SW480 (cell line): Measurements from ENCODE around the gene TCFL5.

ENCODE experiments used
- DNase-seq: peaks from one replicate; pipeline ENCODE4 v3.0.0-alpha.2; 2016; ENCODE audit warnings: low spot score

The TCFL5 gene

DNA sequence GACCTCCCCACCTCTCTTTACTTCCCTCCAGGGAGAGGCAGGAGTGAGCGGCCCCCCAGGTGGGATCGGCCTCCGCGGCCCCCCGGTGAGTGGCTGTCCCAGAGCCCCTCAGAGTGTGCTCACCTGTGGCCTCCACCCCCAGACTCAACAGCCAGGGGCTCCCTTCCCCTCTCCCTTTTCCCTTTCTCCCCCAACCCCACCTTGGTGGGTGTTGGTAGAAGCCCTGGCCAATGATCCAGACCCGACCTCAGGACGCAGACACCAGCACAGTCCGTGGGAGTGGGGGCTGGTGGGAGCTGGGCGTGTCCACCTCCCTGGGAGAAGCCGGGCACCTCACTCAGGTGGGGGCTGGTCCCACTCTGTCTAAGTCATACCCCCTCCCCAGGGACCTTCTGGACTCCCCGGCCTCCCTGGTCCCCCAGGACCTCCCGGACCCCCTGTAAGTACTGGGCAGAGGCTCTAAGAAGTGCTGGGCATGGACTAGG lies 39.9 kb downstream of the TCFL5 start:
- DNase-seq, result no peak

DNA sequence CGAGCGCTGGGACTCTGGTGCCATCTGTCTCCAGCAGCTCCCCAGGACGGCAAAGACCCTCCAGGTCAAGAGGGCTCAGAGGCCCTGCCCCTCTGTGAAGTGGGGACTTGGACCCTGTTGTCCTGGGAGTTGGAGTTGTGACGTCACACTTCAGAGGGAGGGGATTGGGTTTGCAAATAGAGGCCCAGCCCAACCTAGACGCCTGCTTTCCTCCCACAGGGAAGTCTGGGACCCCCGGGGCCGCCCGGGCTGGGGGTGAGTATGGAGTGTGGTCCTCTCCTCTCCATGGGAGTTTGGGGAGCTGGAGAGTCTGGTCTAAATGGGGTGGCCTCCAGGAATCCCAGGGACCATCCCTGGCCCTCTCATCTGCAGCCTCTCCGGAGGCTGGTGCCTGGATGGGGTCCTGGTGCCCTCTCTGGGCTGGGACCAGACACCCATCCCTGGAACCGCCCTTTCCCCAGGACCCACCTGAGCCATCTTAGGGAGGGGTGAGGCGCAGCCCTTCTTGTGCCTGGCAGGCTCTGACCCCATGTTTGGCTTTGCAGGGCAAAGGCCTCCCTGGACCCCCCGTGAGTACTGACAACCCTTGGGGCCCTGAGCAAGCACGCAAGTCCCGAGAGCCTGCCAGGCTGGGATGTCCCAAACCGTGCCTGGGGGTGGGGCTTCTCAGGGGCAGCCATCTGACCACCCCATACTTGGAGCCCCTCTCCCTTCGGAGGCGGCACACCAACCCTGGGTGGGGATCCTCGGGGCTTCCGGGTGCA lies 40.5 kb downstream of the TCFL5 start:
- DNase-seq, result no peak

DNA sequence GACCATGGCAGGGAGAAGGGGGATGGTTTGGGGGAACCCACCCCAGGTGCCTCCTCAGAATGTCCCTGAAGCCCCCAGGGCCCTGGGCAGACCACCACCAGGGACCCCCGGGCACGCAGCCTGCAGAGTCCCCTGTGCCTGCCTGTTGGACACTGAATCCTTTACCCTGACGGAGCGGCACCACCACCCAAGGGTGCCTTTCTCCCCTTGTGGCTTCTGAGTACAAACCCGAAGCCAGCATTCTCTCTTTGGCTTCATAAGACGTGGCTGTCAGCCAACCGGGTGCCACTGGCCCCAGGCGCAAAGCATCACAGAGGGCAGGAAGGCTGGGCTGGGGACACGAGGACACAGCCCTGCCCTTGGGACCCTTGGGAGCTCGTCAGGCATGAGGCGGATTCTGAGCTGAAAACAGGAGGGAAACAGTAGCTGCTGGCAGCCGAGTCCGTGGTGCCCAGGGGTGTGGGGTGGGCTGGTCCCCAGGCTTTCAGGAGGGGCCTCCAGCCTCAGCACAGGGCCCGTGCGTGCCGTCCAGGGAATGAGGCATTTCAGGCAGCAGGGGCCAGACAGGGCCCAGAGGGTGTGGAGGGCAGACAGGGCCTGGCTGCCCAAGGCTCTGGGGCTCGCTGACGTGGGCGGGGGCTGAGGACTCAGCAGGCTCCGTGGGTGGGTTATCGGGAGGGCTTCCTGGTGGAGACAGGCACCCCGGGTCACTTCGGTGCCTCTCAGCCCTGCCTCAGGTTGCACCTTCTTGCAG lies 41.2 kb downstream of the TCFL5 start:
- DNase-seq, result no peak

DNA sequence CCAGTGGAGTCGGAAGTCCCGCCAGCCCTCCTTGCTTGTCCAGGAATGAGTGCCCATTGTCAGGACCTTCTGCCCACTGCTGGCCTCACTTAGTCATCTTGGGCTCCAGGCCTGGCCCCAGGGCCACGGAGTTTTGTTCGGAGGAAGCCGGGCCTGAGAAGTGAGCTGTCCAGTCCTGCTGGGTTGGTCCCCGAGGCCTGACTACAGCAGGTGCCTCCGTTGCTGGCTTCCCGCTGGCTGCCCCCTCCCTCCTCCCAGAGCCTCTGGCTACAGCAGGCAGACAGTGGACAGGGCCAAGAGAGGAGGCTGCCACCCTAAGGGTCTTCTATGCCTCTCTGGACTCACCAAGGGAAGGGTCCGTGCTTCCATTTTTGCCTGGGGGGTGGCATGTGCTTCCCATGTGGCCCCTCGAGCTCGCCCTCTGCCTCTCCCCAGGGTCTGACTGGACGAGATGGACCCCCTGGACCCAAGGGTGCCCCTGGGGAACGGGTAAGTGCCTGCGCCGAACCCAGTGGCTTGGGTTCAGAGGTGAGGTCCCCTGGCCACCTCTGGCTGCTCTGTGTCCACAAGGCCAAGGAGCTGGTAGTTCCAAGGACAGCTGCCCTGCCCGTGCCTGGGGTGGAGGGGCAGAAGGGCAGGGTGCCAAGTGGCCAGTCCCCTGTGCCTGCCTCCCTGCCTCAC lies 42.0 kb downstream of the TCFL5 start:
- DNase-seq, result no peak

DNA sequence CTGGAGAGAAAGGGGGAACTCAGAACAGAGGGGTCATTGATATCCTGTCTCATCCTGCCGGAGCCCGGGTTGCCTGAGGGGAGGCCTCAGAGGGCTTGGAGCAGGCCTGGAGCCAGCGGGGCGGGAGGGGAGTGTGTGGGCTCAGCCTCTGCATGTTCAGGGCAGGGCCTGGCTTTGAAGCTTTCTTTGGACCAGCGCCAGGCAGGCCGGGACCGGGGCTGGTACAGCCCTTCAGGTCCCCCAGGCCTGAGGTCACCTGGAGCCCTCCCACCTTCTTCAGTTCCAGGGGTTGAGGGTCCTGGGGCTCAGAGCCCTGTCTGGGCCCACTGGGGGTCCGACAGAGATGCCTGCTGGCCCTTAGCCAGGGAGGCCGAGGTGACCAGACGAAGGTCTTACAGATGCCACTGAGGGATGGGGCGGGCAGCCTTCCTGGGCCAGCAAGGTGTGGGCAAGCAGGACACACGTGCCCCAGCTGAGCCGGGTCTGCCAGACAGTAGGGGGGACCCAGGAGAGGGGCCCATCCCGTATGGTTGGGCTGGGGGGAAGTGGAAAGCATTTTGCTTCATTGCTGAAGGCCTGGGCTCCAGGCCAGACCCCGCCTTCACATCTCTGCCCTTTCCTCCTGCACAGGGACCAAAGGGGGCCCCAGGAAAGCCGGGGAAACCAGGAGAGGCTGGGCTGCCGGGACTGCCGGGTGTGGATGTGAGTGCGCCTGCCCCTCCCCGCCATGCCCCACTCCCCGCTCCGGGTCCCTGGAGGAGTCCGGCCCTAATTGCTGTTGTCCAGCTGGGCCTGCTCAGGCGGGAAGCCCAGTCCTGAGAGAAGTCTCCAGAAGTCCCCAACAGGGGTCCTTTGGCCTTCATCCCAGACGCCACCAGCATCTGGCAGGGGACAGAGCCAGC lies 42.8 kb downstream of the TCFL5 start:
- DNase-seq, result peak; percentile 86

DNA sequence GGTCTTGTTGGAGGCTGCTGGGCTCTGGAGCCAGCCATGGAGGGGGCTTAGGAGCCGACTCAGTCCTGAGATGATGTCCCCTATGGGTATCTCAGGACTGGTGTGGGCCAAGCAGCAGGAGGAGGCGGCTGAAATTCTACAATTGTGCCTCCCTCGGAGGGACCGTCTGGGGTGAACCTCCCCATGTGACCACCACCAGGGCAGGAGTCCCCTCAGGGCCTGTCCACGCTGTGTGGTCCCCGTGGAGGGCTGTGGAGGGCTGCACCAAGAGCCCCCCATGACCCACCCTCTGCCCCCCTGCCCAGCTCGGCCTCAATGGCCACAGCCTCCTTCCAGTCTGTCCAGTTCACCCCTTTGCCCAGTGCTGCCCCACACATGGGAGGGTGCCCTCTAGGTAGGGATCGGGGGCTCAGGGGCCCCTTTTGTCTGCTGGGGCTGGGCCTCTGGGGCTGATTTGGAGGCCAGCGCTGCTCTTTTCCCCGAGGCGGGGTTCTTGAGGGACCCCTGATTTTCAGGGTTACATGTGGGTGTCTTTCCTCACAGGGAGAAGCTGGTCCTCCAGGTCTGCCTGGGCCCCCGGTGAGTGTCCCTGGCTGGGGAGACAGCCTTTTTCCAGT lies 43.5 kb downstream of the TCFL5 start:
- DNase-seq, result no peak

DNA sequence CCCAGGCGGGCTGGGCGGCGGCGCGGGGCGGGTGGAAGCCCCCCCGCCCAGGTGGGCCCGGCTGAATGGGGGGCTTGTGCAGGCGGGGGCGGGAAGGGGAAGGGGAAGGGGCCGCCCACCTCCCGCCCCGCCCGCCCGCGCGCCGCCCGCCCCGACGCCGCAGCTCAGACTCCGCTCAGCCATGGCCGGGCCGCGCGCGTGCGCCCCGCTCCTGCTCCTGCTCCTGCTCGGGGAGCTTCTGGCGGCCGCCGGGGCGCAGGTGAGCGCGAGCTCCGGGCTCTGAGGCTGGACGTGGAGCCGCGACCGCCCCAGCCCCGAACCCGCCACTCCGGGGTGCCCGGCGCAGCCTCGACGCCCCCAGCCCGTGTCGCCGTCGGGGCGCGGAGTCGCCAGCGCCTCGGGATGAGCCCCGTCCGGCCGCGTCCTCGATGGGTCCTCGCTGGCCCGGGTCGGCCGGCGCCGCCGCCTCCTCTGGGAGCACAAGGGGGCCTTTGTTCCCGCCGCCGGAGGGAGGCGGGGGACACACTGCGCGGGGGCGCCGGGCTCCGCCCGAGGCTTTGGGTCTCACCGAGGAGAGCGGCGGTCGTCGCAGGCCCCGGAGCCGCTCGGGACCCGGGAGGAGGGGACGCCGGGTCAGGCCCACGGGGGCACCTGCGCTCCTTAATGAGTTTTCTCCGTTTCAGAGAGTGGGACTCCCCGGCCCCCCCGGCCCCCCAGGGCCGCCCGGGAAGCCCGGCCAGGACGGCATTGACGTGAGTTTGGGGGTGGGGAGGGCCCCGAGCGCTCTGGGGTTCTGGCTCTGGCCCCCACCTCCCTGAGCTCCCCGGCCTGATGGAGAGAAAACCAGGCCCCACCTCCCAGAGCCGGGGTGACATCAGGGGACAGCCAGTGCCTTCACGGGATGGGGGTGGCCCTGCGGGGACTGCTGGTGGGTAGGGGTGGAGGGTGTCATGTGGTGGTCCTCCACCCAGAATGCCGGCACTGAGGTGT lies 44.4 kb downstream of the TCFL5 start, which contains the start of gene COL9A3:
TSS of gene COL9A3 (plus strand) at position 167 of the 990 bp plus-strand sequence. CDS start at position 182, 15 bp downstream.
- DNase-seq, result peak; percentile 78

DNA sequence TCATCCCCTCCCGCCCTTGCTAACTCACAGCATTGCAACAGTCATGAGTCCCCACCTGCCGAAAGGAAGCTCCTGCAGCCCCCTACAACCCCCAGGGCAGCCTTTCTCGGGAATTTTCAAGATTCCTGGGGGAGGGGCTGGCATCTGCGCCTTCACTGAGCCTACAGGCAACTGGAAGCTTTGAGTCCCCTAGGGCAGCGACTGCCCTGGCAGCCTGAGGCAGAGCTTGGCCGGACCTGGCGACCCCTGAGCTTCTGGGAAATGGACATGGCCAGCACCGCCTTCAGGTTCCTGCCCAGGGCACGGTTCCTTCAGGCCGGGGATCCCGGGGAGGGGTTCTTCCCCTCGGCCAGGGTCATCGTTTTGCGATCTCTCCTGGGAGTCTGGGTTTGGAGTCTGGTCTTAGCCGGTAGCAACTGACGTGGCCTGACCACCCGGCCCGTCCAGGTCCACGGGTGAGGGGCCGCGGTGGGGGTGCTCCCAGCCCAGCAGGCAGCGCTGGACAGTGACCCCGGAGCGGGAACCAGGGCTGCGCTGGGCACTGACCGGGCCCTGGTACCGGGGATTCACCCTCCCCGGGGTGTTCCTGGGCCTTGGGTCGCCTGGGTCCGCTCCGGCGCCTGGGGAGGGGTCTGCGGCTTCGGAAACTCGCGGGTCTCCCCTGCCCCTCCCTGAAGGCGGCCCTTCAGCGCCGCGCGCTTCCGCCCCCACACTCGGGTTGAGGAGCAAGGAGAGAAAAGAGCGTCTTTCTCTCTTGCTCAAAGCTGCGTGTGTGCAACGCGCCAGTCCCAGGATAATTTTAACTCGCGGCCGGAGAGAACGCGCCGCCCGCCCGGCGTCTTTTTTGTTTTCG lies 45.4 kb downstream of the TCFL5 start:
- DNase-seq, result no peak

DNA sequence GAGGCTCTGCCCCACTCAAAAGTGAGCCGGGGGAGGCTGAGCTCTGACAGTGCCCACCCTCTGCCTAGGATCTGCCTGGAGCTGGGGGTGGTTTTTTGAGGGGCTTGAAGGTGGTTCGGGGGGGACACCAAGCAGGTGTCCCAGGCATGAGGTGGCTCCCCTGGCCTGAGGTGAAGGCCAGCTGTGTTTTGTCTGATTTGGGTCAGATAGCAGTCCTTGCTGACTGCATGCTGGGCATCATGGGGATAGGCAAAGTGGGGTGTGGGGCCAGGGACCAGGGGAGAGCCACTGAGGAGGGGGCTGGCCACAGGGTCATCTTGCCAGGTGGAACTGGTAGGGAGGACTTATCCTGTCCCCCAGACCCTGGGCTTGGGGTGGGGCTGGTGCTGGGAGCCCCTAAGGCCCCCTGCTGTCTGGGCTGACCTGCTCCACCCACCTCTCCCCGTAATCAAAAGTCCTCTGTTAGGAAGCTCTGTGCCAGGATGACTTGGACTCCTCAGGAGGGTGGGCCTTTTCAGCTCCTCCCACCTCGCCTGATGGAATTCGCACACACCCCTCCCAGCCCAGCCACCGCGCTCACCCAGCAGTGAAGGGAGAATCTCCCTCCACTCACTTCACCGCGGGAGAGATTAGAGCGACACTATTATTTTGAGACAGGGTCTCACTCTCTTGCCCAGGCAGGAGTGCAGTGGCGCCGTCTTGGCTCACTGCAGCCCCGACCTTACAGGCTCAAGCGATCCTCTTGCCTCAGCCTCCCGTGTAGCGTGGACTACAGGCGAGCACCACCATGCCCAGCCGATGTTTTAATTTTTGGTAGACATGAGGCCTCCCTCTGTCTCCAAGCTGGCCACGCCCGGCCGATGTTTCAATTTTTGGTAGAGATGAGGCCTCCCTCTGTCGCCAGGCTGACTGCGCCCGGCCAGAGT lies 46.3 kb downstream of the TCFL5 start:
- peak; percentile 88 for DNase-seq

DNA sequence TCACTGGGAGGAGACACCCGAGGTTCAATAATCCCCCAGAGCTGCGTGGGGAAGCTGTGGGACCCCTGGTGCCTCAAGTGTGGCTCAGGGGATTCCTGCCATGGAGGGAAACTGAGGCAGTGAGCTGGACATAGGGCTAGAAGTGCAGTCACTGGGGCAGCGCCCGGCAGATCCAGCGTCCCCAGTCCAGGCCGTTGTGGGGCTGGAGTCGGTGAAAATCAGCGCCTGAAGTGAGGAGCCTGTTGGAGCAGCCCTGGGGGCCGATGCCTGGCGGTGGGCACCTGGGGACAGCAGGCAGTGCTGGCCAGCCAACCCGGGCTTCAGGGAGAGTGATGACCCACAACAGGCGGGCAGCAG lies 46.9 kb downstream of the TCFL5 start:
- DNase-seq, result no peak

DNA sequence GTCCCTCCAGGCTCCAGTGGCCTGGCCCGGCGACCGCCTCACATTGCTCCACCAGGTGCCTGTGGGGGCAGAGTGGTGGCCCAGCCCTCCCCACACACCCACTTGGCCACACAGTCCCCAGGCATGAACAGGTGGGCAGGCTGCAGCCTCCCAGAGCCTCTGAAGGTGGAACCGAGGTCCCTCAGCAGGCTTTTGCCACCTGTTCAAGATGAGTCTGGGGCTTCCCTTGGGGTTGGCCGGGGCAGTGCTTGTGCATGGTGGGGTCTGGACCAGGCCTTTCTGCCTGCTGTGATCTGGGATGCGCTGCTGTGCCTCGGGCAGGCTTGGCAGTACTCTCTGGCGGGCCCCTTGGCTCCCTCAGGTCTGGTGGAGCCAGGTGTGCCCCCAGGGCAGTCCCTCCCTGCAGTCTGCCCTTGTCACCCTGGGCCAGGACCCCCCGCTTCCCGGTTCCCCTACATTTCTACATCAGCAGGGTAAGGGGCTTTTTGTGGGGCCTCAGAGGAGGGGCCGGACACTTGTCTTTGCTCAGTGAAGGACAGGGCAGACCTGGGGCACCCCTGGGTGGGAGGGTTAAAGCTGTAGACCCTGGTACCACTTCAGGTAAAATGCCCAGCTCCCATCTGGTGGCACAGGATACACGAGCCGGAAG lies 47.4 kb downstream of the TCFL5 start:
- no peak for DNase-seq

DNA sequence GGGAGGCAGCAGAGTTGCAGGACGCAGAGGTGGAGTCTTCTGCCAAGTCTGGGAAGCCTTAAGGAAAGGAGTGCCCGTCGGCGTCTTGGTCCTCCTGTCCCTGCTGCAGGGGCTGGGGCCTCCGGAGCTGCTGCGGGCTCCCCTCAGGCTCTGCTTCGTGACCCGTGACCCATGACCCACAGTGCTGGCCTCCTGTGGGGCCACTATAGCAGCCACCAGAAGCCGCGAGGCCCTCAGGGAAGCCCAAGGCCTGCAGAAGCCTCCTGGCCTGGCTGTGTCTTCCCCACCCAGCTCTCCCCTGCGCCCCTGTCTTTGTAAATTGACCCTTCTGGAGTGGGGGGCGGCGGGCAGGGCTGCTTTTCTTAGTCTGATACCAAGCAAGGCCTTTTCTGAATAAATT lies 48.0 kb downstream of the TCFL5 start:
- DNase-seq, result no peak

DNA sequence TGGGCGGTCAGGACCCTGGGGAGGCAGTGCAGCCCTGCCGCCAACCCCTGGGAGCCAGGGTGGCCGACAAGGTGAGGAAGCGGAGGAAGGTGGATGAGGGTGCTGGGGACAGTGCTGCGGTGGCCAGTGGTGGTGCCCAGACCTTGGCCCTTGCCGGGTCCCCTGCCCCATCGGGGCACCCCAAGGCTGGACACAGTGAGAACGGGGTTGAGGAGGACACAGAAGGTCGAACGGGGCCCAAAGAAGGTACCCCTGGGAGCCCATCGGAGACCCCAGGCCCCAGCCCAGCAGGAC lies 48.8 kb downstream of the TCFL5 start:
- no peak for DNase-seq

DNA sequence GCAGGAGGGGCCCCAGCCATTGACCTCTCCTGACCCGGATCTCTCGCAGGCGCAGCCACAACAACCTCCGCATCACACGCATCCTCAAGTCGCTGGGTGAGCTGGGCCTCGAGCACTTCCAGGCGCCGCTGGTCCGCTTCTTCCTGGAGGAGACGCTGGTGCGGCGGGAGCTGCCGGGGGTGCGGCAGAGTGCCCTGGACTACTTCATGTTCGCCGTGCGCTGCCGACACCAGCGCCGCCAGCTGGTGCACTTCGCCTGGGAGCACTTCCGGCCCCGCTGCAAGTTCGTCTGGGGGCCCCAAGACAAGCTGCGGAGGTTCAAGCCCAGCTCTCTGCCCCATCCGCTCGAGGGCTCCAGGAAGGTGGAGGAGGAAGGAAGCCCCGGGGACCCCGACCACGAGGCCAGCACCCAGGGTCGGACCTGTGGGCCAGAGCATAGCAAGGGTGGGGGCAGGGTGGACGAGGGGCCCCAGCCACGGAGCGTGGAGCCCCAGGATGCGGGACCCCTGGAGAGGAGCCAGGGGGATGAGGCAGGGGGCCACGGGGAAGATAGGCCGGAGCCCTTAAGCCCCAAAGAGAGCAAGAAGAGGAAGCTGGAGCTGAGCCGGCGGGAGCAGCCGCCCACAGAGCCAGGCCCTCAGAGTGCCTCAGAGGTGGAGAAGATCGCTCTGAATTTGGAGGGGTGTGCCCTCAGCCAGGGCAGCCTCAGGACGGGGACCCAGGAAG lies 49.3 kb downstream of the TCFL5 start:
- no peak for DNase-seq

DNA sequence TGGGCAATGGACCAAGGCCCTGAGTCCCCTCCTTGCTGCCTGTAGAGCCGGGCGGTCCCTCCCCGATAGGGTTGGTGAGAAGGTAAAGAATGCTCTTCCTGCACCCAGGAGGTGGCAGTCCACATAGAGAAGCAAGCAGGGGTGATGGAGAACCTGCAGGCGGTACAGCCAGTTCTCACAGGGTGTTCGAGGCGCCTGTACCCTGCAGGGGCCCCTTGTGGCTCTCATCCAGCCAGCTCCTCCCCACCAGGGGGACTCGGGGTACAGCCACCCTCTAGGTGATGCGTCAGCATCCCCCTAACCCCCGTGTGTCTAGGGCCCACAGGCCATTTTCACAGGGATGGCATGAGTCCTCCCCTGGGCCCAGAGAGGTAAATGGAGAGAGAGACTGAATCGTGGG lies 49.9 kb downstream of the TCFL5 start:
- no peak for DNase-seq

DNA sequence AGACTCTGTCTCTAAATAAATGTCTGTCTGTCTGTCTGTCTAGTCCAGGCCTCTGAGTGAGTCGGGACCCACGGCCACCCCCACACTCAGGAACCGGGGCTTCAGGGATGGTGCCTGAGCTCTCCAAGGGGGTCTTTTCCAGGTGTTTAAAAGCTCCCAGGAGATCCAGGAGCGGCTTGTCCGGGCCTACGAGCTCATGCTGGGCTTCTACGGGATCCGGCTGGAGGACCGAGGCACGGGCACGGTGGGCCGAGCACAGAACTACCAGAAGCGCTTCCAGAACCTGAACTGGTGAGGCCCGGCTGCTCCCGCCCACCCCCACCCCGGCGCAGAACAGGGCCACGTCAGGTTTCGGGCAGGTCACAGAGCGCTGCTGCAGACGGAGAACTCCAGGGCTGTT lies 50.3 kb downstream of the TCFL5 start:
- no peak for DNase-seq
